MM.1S (cell line): Measurements from ENCODE around the gene ITPR3.

Source experiments
- DNase-seq: peaks from one replicate; pipeline ENCODE4 v3.0.0-alpha.2; 2015
- H2AFZ ChIP-seq: fragments of 300-600 bp; sonication (generic); 2 replicates; pipeline ENCODE4 v1.6.0; 2016; ENCODE audit warnings: antibody characterized with exemption, low read length
- H3F3A ChIP-seq: fragments of 300-600 bp; sonication (generic); 2 replicates; pipeline ENCODE4 v1.6.1; 2016; ENCODE audit warnings: mild to moderate bottlenecking, antibody characterized with exemption, low read length, moderate library complexity, mixed read lengths; ENCODE audit not compliant: insufficient read depth
- H3K27ac ChIP-seq: fragments of 300-600 bp; sonication (generic); 2 replicates; pipeline ENCODE4 v1.5.1; 2016; ENCODE audit warnings: mild to moderate bottlenecking, low read length
- H3K27me3 ChIP-seq: fragments of 300-600 bp; sonication (generic); replicated peaks from 2 replicates; pipeline ENCODE4 v1.6.0; 2016; ENCODE audit warnings: low read length; ENCODE audit not compliant: insufficient read depth
- H3K36me3 ChIP-seq: fragments of 300-600 bp; sonication (generic); replicated peaks from 2 replicates; pipeline ENCODE4 v1.6.1; 2016; ENCODE audit warnings: mild to moderate bottlenecking, low read length, mixed read lengths; ENCODE audit not compliant: insufficient read depth
- H3K4me1 ChIP-seq: fragments of 300-600 bp; sonication (generic); 2 replicates; pipeline ENCODE4 v1.6.1; 2016; ENCODE audit warnings: low read length, mixed read lengths
- H3K4me2 ChIP-seq: fragments of 300-600 bp; sonication (generic); 2 replicates; pipeline ENCODE4 v1.6.0; 2016; ENCODE audit warnings: low read depth, low read length
- H3K4me3 ChIP-seq: fragments of 300-600 bp; sonication (generic); 2 replicates; pipeline ENCODE4 v1.5.1; 2016; ENCODE audit warnings: low read length, mixed read lengths
- H3K79me2 ChIP-seq: fragments of 300-600 bp; sonication (generic); 2 replicates; pipeline ENCODE4 v1.6.1; 2016; ENCODE audit warnings: mixed run types, low read length, mixed read lengths
- H3K9ac ChIP-seq: fragments of 300-600 bp; sonication (generic); 2 replicates; pipeline ENCODE4 v1.6.1; 2016; ENCODE audit warnings: low read length, mixed read lengths
- H3K9me2 ChIP-seq: fragments of 300-600 bp; sonication (generic); replicated peaks from 2 replicates; pipeline ENCODE4 v1.6.1; 2016; ENCODE audit warnings: mild to moderate bottlenecking, low read length, mixed read lengths; ENCODE audit not compliant: insufficient read depth
- H3K9me3 ChIP-seq: fragments of 300-600 bp; sonication (generic); replicated peaks from 2 replicates; pipeline ENCODE4 v1.6.1; 2016; ENCODE audit warnings: mild to moderate bottlenecking, low read length, mixed read lengths; ENCODE audit not compliant: insufficient read depth
- H4K20me1 ChIP-seq: fragments of 300-600 bp; sonication (generic); 2 replicates; pipeline ENCODE4 v1.6.1; 2016; ENCODE audit warnings: mild to moderate bottlenecking, low read length, moderate library complexity, mixed read lengths; ENCODE audit not compliant: insufficient read depth
- CTCF ChIP-seq: fragments of 300-600 bp; sonication (generic); IDR thresholded peaks from 2 replicates; pipeline ENCODE4 v1.5.1; 2016; ENCODE audit warnings: antibody characterized with exemption, low read length, mixed read lengths
- EZH2 ChIP-seq: fragments of 300-600 bp; sonication (generic); optimal IDR thresholded peaks from 2 replicates; pipeline ENCODE3; 2017; ENCODE audit warnings: low read depth, mild to moderate bottlenecking, antibody characterized with exemption, low read length, mixed read lengths
- EZH2phosphoT487 ChIP-seq: fragments of 300-600 bp; sonication (generic); IDR thresholded peaks from 2 replicates; pipeline ENCODE4 v1.6.1; 2018; ENCODE audit warnings: antibody characterized with exemption, low read length

The ITPR3 gene

DNA sequence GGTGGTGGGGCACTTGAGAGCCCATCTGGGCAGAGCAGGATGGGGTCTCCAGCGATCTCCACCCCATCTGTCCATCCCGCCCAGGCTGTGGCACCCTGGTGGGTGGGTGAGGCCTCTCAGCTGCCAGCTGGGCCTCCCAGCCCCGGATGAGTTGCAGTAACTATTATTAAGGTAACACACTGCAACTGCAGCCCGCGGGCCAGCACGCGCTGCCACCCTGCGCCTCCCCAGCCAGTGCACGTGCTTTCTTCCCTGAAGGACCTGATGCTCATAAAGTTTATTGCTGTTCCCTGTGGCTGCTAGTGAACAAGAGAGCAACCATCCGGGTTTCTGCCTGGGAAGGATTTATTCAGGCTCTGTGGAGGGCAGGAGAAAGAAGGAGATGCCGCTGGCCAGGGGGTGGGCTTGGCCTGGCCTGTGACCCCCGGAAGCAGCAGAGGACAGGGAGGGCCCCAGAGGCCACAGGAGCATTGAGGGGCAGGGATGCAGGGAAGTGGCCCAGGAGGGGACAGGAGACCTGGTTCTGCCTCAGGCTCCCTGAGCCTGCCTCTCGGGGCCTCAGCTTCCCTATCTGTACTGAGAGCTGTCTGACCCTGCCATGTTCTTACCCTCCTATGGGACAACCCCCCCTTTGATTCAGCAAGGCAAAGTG lies 123.9 kb downstream of the ITPR3 start:
- Histone ChIP-seq H3F3A (no peaks in the 10 kb centered on the region), H3K4me2 (no peak overlapping the region), H3K79me2 (no peaks in the 10 kb centered on the region), H3K4me3 (no peak overlapping the region), H3K9ac (no peak overlapping the region), H3K9me2 (no peaks in the 10 kb centered on the region), H3K9me3 (no peaks in the 10 kb centered on the region), H3K27me3 (peaks cover 64% of the 10 kb centered on the region), H3K36me3 (no peaks in the 10 kb centered on the region), H2AFZ (no peak overlapping the region), H3K4me1 (no peaks in the 10 kb centered on the region), H3K27ac (no peak overlapping the region), H4K20me1 (no peaks in the 10 kb centered on the region)
- TF ChIP-seq CTCF (no peak), EZH2phosphoT487 (no peak), EZH2 (no peak)
- no peak for DNase-seq

DNA sequence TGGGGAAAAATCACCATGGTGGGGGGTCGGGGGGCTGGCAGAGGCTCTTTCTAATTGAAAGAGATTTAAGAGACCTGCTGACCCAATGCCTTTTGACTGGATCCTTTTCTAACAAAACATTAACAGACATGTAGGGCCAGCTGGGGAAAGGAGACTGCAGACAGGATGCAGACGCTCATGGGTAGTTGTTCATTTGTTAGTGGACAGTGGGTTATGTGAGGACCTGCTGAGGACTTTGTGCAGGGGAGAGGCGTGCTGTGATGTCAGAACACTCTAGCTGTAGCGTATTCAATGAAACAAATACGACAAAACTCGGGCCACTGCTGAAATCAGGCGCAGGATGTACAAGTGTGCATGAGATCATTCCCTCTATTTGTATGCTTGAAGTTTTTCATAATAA lies 124.4 kb downstream of the ITPR3 start:
- Histone ChIP-seq H3K4me1 (no peaks in the 10 kb centered on the region), H3K4me3 (no peak overlapping the region), H3K9me3 (no peaks in the 10 kb centered on the region), H3F3A (no peaks in the 10 kb centered on the region), H4K20me1 (no peaks in the 10 kb centered on the region), H3K9ac (no peak overlapping the region), H3K36me3 (no peaks in the 10 kb centered on the region), H3K27me3 (peaks cover 69% of the 10 kb centered on the region), H3K79me2 (no peaks in the 10 kb centered on the region), H3K27ac (no peak overlapping the region), H2AFZ (no peak overlapping the region), H3K4me2 (no peak overlapping the region), H3K9me2 (no peaks in the 10 kb centered on the region)
- TF ChIP-seq EZH2phosphoT487, result no peak
- TF ChIP-seq EZH2, result no peak
- TF ChIP-seq CTCF, result no peak
- no peak for DNase-seq
